ENCODE data around the gene PPT1. TPM values are rescaled to one million over a fixed set of nuclear protein-coding genes. Genes with fewer than 3 reads are reported as not detected.
A peak's percentile ranks its signal among the peaks of the same experiment; 100 is the strongest.

The PPT1 gene
- total RNA-seq, 1 experiment from 2014 or later: 46.8 TPM

DNA sequence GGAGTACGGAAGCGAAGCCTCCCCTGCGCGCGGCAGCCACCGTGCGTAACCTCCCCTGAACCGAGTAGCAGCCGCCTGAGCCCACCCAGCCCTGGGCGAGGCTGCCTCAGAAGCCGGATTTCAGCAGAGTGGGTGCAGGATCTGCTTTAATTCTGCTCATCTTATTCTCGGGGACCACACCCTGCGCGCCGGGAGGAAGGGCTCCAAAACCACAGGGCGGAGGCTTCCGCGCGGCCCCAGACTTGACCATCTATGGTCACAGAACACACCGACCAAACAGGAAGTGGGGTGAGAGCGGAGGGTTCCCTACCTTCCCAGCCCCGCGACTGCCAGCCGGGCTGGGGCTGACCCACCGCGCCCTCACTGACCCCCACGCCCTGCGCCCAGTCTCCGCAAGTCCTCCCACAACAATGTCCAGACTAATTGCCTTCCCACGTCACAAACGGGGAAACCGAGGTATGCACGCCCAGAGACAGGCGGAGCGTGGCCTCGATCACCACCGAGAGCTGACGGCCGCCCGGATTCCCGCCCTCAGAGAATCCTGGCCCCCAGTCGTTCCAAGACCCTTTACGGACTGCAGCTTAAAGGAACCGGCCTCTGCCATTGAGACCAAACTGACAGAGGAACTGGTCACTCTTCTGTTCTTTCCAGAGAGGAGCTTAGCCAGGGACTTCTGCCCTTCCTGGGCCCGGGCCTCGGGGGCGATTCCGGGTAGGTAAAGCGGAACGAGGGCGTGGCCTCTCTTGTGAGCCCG, 57.1 kb downstream of the PPT1 start (continued):
- TF ChIP-seq, protein P1, sequence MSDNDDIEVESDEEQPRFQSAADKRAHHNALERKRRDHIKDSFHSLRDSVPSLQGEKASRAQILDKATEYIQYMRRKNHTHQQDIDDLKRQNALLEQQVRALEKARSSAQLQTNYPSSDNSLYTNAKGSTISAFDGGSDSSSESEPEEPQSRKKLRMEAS (IDR thresholded peaks at IDR 0.05): peak; percentile 73
- TF ChIP-seq, protein P2, sequence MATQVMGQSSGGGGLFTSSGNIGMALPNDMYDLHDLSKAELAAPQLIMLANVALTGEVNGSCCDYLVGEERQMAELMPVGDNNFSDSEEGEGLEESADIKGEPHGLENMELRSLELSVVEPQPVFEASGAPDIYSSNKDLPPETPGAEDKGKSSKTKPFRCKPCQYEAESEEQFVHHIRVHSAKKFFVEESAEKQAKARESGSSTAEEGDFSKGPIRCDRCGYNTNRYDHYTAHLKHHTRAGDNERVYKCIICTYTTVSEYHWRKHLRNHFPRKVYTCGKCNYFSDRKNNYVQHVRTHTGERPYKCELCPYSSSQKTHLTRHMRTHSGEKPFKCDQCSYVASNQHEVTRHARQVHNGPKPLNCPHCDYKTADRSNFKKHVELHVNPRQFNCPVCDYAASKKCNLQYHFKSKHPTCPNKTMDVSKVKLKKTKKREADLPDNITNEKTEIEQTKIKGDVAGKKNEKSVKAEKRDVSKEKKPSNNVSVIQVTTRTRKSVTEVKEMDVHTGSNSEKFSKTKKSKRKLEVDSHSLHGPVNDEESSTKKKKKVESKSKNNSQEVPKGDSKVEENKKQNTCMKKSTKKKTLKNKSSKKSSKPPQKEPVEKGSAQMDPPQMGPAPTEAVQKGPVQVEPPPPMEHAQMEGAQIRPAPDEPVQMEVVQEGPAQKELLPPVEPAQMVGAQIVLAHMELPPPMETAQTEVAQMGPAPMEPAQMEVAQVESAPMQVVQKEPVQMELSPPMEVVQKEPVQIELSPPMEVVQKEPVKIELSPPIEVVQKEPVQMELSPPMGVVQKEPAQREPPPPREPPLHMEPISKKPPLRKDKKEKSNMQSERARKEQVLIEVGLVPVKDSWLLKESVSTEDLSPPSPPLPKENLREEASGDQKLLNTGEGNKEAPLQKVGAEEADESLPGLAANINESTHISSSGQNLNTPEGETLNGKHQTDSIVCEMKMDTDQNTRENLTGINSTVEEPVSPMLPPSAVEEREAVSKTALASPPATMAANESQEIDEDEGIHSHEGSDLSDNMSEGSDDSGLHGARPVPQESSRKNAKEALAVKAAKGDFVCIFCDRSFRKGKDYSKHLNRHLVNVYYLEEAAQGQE (IDR thresholded peaks at IDR 0.05; ENCODE audit: low read depth): no peak
- no peak for TF ChIP-seq CEBPB (IDR thresholded peaks at IDR 0.05; ENCODE audit: low read depth)
- TF ChIP-seq, protein P3, sequence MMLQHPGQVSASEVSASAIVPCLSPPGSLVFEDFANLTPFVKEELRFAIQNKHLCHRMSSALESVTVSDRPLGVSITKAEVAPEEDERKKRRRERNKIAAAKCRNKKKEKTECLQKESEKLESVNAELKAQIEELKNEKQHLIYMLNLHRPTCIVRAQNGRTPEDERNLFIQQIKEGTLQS (IDR thresholded peaks at IDR 0.05): no peak
- no peak for TF ChIP-seq FOSL1 (IDR thresholded peaks at IDR 0.05; ENCODE audit: low read depth)
- TF ChIP-seq EZH2phosphoT487 (IDR thresholded peaks at IDR 0.05; ENCODE audit: borderline replicate concordance): no peak
- TF ChIP-seq POLR2A (IDR thresholded peaks at IDR 0.05; ENCODE audit: borderline replicate concordance, extremely low read depth, insufficient read depth, insufficient read length): peak; percentile 46
- TF ChIP-seq ELF1 (IDR thresholded peaks at IDR 0.05; ENCODE audit: borderline replicate concordance, low read depth): peak; percentile 64; the same call in 1 of the 2 replicates
- no peak for TF ChIP-seq RAD21 (IDR thresholded peaks at IDR 0.05; ENCODE audit: low read depth)

DNA sequence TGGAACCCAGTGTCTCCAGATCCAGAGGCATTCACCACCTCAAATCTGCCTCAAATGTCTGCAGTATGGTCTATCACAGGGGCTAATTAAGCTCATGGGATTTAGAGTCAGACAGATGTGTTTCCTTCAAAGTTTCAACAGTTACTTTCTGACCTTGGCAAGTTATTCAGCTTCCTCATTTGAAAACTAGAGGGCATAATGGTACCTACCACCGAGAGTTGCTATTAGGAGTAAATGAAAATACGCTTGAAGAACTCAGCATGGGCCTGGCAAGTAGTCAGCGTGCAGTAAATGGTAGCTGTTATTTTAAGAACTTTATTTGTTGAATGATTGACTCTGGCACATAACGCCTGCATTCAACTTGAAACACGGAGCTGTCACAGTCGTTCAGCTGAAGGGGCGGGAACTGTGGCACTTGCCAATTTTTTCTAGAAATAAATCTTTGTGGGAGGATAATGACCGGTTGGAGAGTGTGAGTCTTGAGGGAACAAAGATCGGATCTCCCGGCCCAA, 57.8 kb downstream of the PPT1 start:
- Histone ChIP-seq H3K27me3 (ENCODE audit: insufficient read depth, low read length) (no peaks in the 10 kb centered on the region), H3K9me2 (ENCODE audit: insufficient read depth) (no peaks in the 10 kb centered on the region), H3K4me1 (ENCODE audit: control insufficient read depth in 1 of 2, insufficient read depth in 2 of 2, low read length in 2 of 2) (peaks cover 15 to 25% of the 10 kb centered on the region in 2 experiments), H2AFZ (ENCODE audit: low read depth, low read length, poor library complexity, severe bottlenecking) (no peak overlapping the region), H4K20me1 (ENCODE audit: insufficient read depth) (0 out of 2 replicates have a peak, but pooled peaks cover 2% of the 10 kb centered on the region), H3K9me3 (ENCODE audit: control insufficient read depth in 1 of 2, insufficient read depth in 1 of 2, low read depth in 1 of 2, low read length in 2 of 2) (no peaks in the 10 kb centered on the region), H3K27ac (ENCODE audit: low read depth, low read length) (peak overlapping the region; percentile 89), H3K4me3 (replicated peaks in 1 of 2; ENCODE audit: low read depth in 1 of 2, low read length in 2 of 2) (peak overlapping the region; percentile 91 to 95), H3K79me2 (ENCODE audit: insufficient read depth, low read length) (peaks cover 37% of the 10 kb centered on the region), H3K36me3 (ENCODE audit: control insufficient read depth in 1 of 2, insufficient read depth in 2 of 2, low read length in 2 of 2) (peaks cover 5 to 6% of the 10 kb centered on the region in 2 experiments; a peak in 2 of 4 replicates), H3K4me2 (ENCODE audit: low read length) (peak overlapping the region; percentile 89), H3K9ac (ENCODE audit: low read length) (peak overlapping the region; percentile 92)
- RAD21 ChIA-PET (ENCODE audit: low non-redundant PET in 1 of 2, low total read pairs in 2 of 2, uncharacterized antibody in 2 of 2, unreplicated experiment in 2 of 2): no interaction called here
- ATAC-seq (no peak), DNase-seq (ENCODE audit: low read depth, low spot score) (no peak)
- CTCF ChIA-PET: interaction anchor here (2.8 kb wide), 1 partner anchor 299 kb away, joined by 9 read pairs; no protein-coding TSS in a partner anchor
- intact Hi-C loops (cut with micrococcal nuclease): no loop called here
- TF ChIP-seq, protein P1 (IDR thresholded peaks at IDR 0.05): no peak
- 0 out of 2 replicates have a peak, but pooled peaks have one; percentile 18 for TF ChIP-seq RAD21 (IDR thresholded peaks at IDR 0.05; ENCODE audit: low read depth)
- POLR2A ChIA-PET: interaction anchor here (0.8 to 1.3 kb wide), 2 partner anchors 9 to 19 kb away, joined by 3 to 4 read pairs; no protein-coding TSS in a partner anchor
- BruUV-seq (replicated peaks): TSS peak; percentile 75

Data from HCT116 (cell line).